HG03108 (cell line): ENCODE results near the gene GRIN2C.
"Not testable (repeated sequence)": the region's sequence is repeated elsewhere in the genome, so short reads cannot be mapped to it uniquely, and the experiment has no call there.

Experiments
- ATAC-seq: cut with Tn5 transposase; IDR thresholded peaks from one replicate; pipeline ENCODE4 v1.9.1; 2021; ENCODE audit warnings: moderate library complexity; ENCODE audit not compliant: unreplicated experiment

The GRIN2C gene

GRCh38 chr17:74859459-74860228, at the start of gene GRIN2C:
Gene GRIN2C, minus strand, starts transcription at chr17:74859885. Its CDS starts 4,793 bp downstream, at chr17:74855092.
- ATAC-seq = no peak

- not testable (repeated sequence) for ATAC-seq
Observed at GRCh38 chr17:74909097-74909496, 49.4 kb upstream of the GRIN2C start.

DNA sequence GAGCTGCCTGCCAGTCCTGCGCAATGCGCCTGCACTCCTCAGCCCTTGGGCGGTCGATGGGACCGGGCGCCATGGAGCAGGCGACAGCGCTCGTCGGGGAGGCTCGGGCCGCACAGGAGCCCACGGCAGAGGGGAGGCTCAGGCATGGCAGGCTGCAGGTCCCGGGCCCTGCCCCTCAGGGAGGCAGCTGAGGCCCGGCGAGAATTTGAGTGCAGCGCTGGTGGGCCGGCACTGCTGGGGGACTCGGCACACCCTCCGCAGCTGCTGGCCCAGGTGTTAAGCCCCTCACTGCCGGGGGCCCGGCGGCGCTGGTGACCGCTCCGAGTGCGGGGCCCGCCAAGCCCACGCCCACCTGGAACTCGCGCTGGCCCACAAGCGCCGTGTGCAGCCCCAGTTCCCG, 47.3 kb upstream of the GRIN2C start:
- no peak for ATAC-seq

- ATAC-seq = not testable (repeated sequence)
Observed at GRCh38 chr17:74906214-74906793, 46.6 kb upstream of the GRIN2C start.

DNA sequence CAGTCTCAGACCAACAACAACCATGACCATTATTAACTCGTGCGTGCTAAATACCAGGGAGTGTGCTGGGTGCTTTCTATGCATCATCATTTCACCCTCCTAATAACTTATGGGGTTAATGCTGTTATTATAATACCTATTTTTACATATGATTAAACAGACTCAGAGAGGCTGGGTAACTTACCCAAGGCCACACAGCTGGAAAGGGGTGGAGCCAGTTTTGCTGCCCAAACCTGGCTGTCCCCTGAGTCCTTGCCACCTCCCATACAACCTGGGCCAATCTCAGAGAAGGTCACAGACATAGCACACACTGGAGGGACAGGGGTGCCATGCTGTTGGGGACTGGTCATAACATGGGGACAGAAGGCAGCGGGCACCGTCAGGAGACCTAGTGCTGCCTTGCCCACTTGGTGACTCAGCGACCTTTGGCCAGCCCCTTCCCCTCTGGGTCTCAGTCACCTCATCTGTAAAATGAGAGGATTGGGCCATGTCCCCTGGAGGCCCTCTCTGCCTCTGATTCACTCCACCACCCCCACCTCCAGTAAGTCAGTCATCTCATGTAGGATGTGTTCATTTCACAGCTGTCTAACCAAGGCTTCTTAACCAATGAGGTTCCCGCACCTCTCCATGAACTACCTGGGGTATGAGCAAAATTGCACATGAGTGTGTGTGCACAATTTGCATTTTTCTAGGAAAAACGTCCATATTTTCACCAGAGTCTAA, 45.2 kb upstream of the GRIN2C start:
- ATAC-seq = no peak

- no peak for ATAC-seq
Observed at GRCh38 chr17:74903671-74904070, 44.0 kb upstream of the GRIN2C start.

- ATAC-seq = no peak
Observed at GRCh38 chr17:74903034-74903433, 43.3 kb upstream of the GRIN2C start.

GRCh38 chr17:74901353-74902135, 41.9 kb upstream of the GRIN2C start:
- ATAC-seq = no peak

- ATAC-seq = no peak
Observed at GRCh38 chr17:74900208-74900607, 40.5 kb upstream of the GRIN2C start.

DNA sequence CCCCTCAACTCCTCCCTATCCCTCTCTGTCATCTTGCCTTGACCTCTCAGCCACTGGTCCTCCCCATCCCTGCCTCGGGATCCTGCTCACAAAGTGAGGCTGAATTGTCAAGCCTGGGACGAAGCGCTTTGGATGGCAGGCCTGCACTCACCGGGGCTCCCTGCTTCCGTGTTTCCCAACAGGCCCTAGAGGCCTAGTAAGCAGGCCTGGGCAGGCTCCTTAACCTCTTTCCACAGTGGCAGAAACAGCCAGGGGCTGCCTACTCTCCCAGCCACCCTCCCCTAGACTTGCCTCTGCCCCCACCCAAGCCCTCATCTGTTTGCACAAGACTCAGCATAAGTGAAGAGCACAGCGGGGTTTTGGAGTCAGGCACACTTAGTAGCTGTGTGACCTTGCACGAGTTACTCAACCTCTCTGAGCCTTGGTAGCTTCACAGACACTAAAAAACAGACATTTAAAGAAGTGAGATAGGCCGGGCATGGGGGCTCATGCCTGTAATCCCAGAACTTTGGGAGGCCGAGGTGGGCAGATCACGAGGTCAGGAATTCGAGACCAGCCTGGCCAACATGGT, 38.8 kb upstream of the GRIN2C start:
- no peak for ATAC-seq

- no peak for ATAC-seq
Observed at GRCh38 chr17:74893936-74894671, 34.4 kb upstream of the GRIN2C start.

DNA sequence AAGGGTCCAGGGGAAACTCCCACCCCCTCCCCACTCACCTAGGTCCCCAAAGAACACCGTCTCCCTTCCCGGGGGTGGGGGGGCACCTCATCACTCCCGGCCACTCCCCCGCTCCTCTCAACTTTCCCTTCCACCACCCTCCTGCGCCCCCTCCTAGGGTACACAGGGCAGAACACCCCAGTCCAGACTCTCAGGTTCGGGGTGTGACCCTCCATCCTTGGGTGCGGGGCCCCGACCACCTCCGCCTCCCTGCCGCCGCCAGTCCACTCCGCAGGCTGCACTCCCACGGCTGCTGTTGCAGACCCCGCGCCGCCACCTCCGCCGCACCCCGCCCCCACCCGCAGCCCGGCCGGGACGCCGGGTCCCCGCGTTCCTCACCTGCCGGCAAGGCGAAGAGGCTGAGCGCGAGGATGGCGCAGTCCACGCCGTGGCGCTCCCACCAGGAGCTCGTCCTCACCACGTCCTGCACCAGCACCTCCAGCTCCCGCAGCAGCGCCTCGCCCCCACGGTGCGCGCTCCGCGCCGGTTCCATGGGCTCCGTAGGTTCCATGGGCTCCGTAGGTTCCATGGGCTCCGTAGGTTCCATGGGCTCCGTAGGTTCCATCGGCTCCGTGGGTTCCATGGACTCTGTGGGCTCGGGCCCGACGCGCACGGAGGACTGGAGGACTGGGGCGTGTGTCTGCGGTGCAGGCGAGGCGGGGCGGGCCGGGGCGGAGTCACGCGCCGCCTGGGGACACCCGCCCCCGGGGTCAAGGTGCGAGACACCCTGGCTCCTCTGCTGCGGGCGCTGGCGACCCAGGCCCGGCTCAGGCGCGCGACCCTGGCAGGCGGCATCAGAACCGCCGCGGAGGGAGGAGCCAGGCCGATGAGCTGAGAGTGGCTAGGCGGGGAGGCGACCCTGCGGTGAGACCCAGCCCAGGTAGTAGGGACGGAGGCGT, 33.6 kb upstream of the GRIN2C start, which contains the start of gene FADS6:
FADS6 (minus strand) TSS at position 660 of the 938 bp plus-strand sequence; CDS start at position 622, 38 bp downstream.
- ATAC-seq = no peak

DNA sequence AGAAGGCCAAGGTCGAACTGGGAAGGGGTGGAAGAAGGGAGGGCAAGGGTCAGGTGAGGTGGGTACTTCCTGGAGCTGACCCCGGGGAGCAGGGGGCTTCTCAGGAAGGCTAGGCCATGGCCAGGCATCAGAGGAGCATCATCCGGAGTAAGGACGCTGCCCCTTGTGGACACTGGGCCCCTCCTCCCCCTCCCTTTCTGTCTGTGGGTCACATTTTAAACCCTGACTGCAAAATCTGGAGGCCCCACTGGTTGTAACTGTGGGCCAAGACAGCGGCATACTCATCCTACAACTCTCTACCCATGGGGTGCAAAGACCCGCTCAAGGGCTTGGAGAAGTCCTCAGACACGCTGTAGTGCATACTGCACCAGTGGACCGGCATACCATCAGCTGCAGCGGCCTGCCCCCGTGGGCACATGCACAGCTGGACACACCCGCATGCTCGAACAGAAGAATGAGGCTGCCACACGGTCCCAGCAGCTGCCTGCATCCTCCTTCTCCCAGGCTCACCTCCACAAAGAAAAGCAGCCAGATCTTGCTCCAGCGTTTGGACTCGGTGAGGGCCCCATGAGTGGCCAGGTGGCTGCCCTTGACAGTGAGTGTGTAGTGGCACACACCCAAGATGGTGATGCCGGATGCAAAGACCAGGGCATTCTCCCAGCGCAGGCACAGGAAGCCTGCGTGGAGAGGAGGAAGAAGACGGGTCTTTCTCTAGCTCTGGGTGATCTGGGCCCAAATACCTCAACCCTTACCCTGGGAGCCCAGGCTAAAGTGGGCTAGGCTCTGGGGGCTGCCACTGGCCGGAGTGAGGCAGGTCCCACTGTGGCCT, 32.5 kb upstream of the GRIN2C start:
- ATAC-seq = no peak

- no peak for ATAC-seq
Observed at GRCh38 chr17:74890554-74890953, 30.9 kb upstream of the GRIN2C start.

DNA sequence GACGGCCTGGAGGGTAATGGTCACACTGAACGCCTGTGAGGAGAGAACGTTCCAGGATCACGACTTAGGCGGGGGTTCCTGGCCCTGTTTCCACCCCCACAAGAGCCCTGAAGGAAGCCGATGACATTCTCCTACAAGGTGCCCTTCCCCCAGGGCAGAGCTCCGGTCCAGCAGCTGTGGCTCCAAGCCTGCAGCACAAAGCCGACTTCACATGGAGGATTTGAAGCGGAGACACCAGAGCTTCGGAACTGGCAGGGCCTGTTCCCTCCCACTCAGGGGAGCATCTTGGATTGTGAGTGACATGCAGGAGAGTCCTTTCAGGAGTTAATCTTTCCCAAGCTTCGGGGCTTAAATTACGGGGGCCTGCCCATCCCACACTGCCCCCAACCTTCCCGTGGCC, 28.8 kb upstream of the GRIN2C start:
- no peak for ATAC-seq

DNA sequence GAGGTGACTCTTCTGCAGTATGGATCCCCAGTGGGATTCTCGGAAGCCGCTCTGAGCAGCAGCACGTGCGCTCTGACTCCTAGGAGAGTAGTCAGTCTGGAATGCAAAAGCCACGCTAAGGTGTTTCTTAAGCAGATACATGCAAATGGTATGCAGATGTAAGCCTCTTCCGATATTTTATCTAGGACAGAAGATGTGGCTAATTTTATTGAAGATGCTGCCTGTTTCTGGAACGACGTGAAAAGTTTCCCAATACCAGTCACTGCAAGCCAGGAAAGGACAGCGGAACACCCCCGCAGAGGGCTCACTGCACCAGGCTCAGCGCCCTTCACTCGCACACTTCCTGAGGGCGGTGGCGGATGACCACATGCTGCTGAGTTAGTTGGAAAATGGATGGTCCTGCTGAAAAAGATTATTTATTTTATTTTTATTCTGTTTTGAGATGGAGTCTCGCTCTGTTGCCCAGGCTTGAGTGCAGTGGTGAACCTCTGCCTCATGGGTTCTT, 23.6 kb upstream of the GRIN2C start:
- ATAC-seq = no peak

- ATAC-seq = no peak
Observed at GRCh38 chr17:74882517-74883240, 23.0 kb upstream of the GRIN2C start.
